HepG2 (cell line): ENCODE data around the gene ACVR2A. TPM values are rescaled to one million over a fixed set of nuclear protein-coding genes. Genes with fewer than 3 reads are reported as not detected.

Experiments used
- ATAC-seq: fragments of 200-7000 bp; cut with Tn5 transposase; 3 replicates; pipeline ENCODE4 v1.9.1; 2020; ENCODE audit warnings: mild to moderate bottlenecking, moderate library complexity
- BruUV-seq: library from RNA; stranded (reverse); fragments of 400-500 nt; replicated peaks from 2 replicates; lab custom pipeline; 2021; lab: Mats Ljungman, UMichigan
- CTCF ChIA-PET: fragments of 300-600 bp; formaldehyde crosslinking; extraction: SDS; loops from one replicate; lab custom pipeline; 2021; ENCODE audit warnings: low total read pairs, inconsistent platforms, low intra/inter-chr PET ratio; lab: Yijun Ruan, JAX
- POLR2A ChIA-PET: fragments of 350-600 bp; sonication (Branson Sonifier 250); formaldehyde crosslinking; loops from one replicate; lab custom pipeline; 2020; ENCODE audit warnings: antibody characterized with exemption, inconsistent platforms; lab: Yijun Ruan, JAX
- DNase-seq: peaks from one replicate; pipeline ENCODE4 v3.0.0-alpha.2; 2015; ENCODE audit warnings: low spot score
- FAIRE-seq: peaks from 3 replicates; lab custom pipeline; 2011; peaks lifted over from hg19 to GRCh38; lab: Jason Lieb, UNC
- H2AFZ ChIP-seq: one replicate; pipeline ENCODE4 v1.6.1; 2011; ENCODE audit warnings: low read length, inconsistent platforms
- H3K27ac ChIP-seq: fragments of 300-600 bp; 3 replicates; pipeline ENCODE4 v1.8.0; 2011; ENCODE audit warnings: mixed run types, mild to moderate bottlenecking, mixed read lengths, low read length, inconsistent platforms; ENCODE audit not compliant: insufficient read depth; ENCODE audit errors: extremely low read length
- H3K27me3 ChIP-seq, 2 experiments: fragments of 200-600 bp in 1 of 2; 2 replicates in 1 of 2; 3 replicates in 1 of 2; pipeline versions ENCODE4 v1.6.0 to v1.8.0; 2011; ENCODE audit warnings: low read length in 2 of 2, mild to moderate bottlenecking in 2 of 2, moderate library complexity in 2 of 2, inconsistent platforms in 1 of 2; ENCODE audit not compliant: insufficient read depth in 2 of 2, control insufficient read depth in 1 of 2
- H3K36me3 ChIP-seq, 2 experiments: fragments of 200-600 bp in 1 of 2; replicated peaks in 1 of 2; 2 replicates in 1 of 2; 3 replicates in 1 of 2; pipeline versions ENCODE4 v1.5.1 to v1.8.0; 2011; ENCODE audit warnings: low read length in 2 of 2, inconsistent platforms in 1 of 2; ENCODE audit not compliant: insufficient read depth in 2 of 2, control insufficient read depth in 1 of 2
- H3K4me1 ChIP-seq: 2 replicates; pipeline ENCODE4 v1.5.1; 2012; ENCODE audit warnings: low read length, inconsistent platforms; ENCODE audit not compliant: insufficient read depth
- H3K4me2 ChIP-seq: 2 replicates; pipeline ENCODE4 v1.6.0; 2011; ENCODE audit warnings: low read depth, low read length, inconsistent platforms
- H3K4me3 ChIP-seq, 3 experiments: fragments of 200-600 bp in 1 of 3; sonication (generic), shearing (Covaris generic) in 1 of 3; replicated peaks in 1 of 3; 2 replicates each; pipeline ENCODE4 v1.5.1; 2011 to 2016; ENCODE audit warnings: low read length in 3 of 3, inconsistent platforms in 2 of 3, low read depth in 2 of 3, mild to moderate bottlenecking in 2 of 3, control low read depth in 1 of 3, mixed read lengths in 1 of 3; ENCODE audit not compliant: insufficient read depth in 1 of 3
- H3K79me2 ChIP-seq: one replicate; pipeline ENCODE4 v1.6.1; 2011; ENCODE audit warnings: low read length, inconsistent platforms; ENCODE audit not compliant: insufficient read depth
- H3K9ac ChIP-seq: 2 replicates; pipeline ENCODE4 v1.6.0; 2011; ENCODE audit warnings: mild to moderate bottlenecking, low read depth, low read length, inconsistent platforms; ENCODE audit not compliant: insufficient read depth
- H3K9me3 ChIP-seq: 2 replicates; pipeline ENCODE4 v1.5.1; 2012; ENCODE audit warnings: mild to moderate bottlenecking, low read length
- H4K20me1 ChIP-seq: 2 replicates; pipeline ENCODE4 v1.6.0; 2011; ENCODE audit warnings: inconsistent platforms, mild to moderate bottlenecking, low read length, moderate library complexity; ENCODE audit not compliant: insufficient read depth
- EED ChIP-seq: sonication (generic); formaldehyde crosslinking; IDR thresholded peaks from 2 replicates; pipeline ENCODE4 v1.5.0; 2020; ENCODE audit warnings: mild to moderate bottlenecking, missing genetic modification reagents
- EP300 ChIP-seq, 3 experiments: sonication (generic) in 1 of 3; formaldehyde crosslinking in 1 of 3; IDR thresholded peaks; 2 replicates each; pipeline versions ENCODE4 v1.5.1 to v1.6.1; 2011 to 2020; ENCODE audit warnings: low read depth in 2 of 3, low read length in 2 of 3, borderline replicate concordance in 1 of 3, improper control_type of control experiment in 1 of 3, mild to moderate bottlenecking in 1 of 3, missing genetic modification reagents in 1 of 3, moderate library complexity in 1 of 3
- MAFF ChIP-seq: IDR thresholded peaks from 2 replicates; pipeline ENCODE4 v1.6.1; 2011; ENCODE audit warnings: low read depth, low read length, improper control_type of control experiment
- MED8 ChIP-seq: sonication (generic); formaldehyde crosslinking; IDR thresholded peaks from 2 replicates; pipeline ENCODE4 v1.8.1; 2023; ENCODE audit warnings: mild to moderate bottlenecking, missing genetic modification reagents; ENCODE audit not compliant: insufficient replicate concordance
- MXD4 ChIP-seq: IDR thresholded peaks from 2 replicates; pipeline ENCODE4 v1.6.1; 2016; ENCODE audit warnings: mild to moderate bottlenecking, missing biosample characterization, missing genetic modification reagents
- NFE2L2 ChIP-seq: fragments of 150-350 bp; IDR thresholded peaks from 2 replicates; pipeline ENCODE4 v1.6.1; 2014; ENCODE audit warnings: low read length
- RFX1 ChIP-seq: fragments of 450-650 bp; IDR thresholded peaks from 2 replicates; pipeline ENCODE4 v1.6.1; 2017
- SUZ12 ChIP-seq: fragments of 150-350 bp; IDR thresholded peaks from 2 replicates; pipeline ENCODE4 v1.6.1; 2014; ENCODE audit warnings: low read depth, low read length
- ZKSCAN5 ChIP-seq: sonication (generic); formaldehyde crosslinking; IDR thresholded peaks from 2 replicates; pipeline ENCODE4 v1.5.1; 2020; ENCODE audit warnings: mild to moderate bottlenecking, missing genetic modification reagents
- ZNF33B ChIP-seq: sonication (generic); formaldehyde crosslinking; IDR thresholded peaks from 2 replicates; pipeline ENCODE4 v1.5.1; 2020; ENCODE audit warnings: mild to moderate bottlenecking, missing genetic modification reagents
- ZNF407 ChIP-seq: sonication (generic); formaldehyde crosslinking; IDR thresholded peaks from one replicate; pipeline ENCODE4 v1.5.1; 2020; ENCODE audit warnings: mild to moderate bottlenecking, missing genetic modification reagents; ENCODE audit errors: not compliant biosample characterization
- ZNF83 ChIP-seq: sonication (generic); formaldehyde crosslinking; IDR thresholded peaks from 2 replicates; pipeline ENCODE4 v1.4.0; 2020; ENCODE audit warnings: missing genetic modification reagents, mild to moderate bottlenecking, borderline replicate concordance
- in situ Hi-C: cut with HindIII; loops from 2 replicates; pipeline ENCODE4 v1.10.0; 2017; ENCODE audit warnings: low pct_unique_long_range_greater_than_20kb; ENCODE audit not compliant: extremely low pct_ligation_motif_present
- intact Hi-C: fragments of 100-400 bp; cut with micrococcal nuclease; formaldehyde crosslinking; loops from one replicate; pipeline ENCODE4 v1.10.0; 2022; ENCODE audit not compliant: unreplicated experiment
- polyA plus RNA-seq, 8 experiments: library from polyadenylated mRNA; depleted of rRNA in 3 of 8; stranded (reverse) in 7 of 8; unstranded in 1 of 8; fragments of >200 nt; fragmentation: Illumina TruSeq in 4 of 8; extraction: Trizol in 4 of 8; gene quantifications; 2 replicates each; pipeline versions ENCODE4 v1.2.1 to v1.2.3, GENCODE V29; 2011 to 2016; ENCODE audit warnings: low read depth in 4 of 8, missing spikeins in 1 of 8, mixed read lengths in 1 of 8; ENCODE audit not compliant: insufficient read depth in 1 of 8
- total RNA-seq, 5 experiments: library from RNA; depleted of rRNA; stranded (reverse); fragments of >200 nt; fragmentation: Illumina TruSeq; extraction: Trizol; gene quantifications; 2 replicates each; pipeline ENCODE4 v1.2.3, GENCODE V29; 2016; ENCODE audit warnings: low read depth in 1 of 5
- TF ChIP-seq, protein P1 (sequence below): sonication (generic); formaldehyde crosslinking; IDR thresholded peaks from 2 replicates; pipeline ENCODE4 v1.4.0; 2020; ENCODE audit warnings: mild to moderate bottlenecking, missing genetic modification reagents
- TF ChIP-seq, protein P2 (sequence below): sonication (generic); formaldehyde crosslinking; IDR thresholded peaks from 2 replicates; pipeline ENCODE4 v1.8.1; 2022; ENCODE audit warnings: mild to moderate bottlenecking, missing genetic modification reagents
- TF ChIP-seq, protein P3 (sequence below): sonication (generic); formaldehyde crosslinking; IDR thresholded peaks from 2 replicates; pipeline ENCODE4 v1.8.0; 2022; ENCODE audit warnings: missing genetic modification reagents, mild to moderate bottlenecking, inconsistent platforms, borderline replicate concordance

The ACVR2A gene
- total and polyA plus RNA-seq, 2 of the 13 experiments (the other 11 are each of a cell fraction or from before 2014, with no cell fraction given): 8.3 to 18.0 TPM

DNA sequence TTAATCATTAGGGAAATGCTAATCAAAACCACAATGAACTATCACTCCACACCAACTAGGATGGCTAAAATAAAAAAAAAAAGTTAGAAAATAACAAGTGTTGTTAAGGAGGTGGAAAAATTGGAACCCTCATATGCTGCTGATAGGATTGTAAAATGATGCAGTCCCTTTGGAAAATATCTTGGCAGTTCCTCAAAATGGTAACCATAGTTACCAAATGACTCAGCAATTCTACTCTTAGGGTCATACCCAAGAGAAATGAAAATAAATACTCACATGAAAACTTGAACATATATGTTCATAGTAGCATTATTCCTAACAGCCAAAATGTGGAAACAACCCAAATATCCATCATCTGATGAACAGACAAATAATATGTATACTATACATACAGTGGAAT, 15.7 kb upstream of the ACVR2A start:
- no peak for DNase-seq
- TF ChIP-seq, protein P1, sequence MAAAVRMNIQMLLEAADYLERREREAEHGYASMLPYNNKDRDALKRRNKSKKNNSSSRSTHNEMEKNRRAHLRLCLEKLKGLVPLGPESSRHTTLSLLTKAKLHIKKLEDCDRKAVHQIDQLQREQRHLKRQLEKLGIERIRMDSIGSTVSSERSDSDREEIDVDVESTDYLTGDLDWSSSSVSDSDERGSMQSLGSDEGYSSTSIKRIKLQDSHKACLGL (CRISPR knock-in tag): no peak
- TF ChIP-seq MED8 (CRISPR knock-in tag): no peak
- no peak for TF ChIP-seq ZNF407 (CRISPR knock-in tag)
- no peak for TF ChIP-seq SUZ12
- TF ChIP-seq, protein P2, sequence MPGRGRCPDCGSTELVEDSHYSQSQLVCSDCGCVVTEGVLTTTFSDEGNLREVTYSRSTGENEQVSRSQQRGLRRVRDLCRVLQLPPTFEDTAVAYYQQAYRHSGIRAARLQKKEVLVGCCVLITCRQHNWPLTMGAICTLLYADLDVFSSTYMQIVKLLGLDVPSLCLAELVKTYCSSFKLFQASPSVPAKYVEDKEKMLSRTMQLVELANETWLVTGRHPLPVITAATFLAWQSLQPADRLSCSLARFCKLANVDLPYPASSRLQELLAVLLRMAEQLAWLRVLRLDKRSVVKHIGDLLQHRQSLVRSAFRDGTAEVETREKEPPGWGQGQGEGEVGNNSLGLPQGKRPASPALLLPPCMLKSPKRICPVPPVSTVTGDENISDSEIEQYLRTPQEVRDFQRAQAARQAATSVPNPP (CRISPR knock-in tag): no peak
- no peak; a peak in 1 of 4 replicates for TF ChIP-seq EP300 (IDR thresholded peaks at IDR 0.05; ENCODE audit: low read depth in 2 of 2, low read length in 2 of 2)
- TF ChIP-seq EP300 (CRISPR knock-in tag; IDR thresholded peaks at IDR 0.05; ENCODE audit: borderline replicate concordance): no peak
- TF ChIP-seq RFX1: peak; percentile 50; the same call in 1 of the 2 replicates
- TF ChIP-seq ZNF33B (CRISPR knock-in tag): no peak
- no peak for TF ChIP-seq ZNF83 (CRISPR knock-in tag)
- TF ChIP-seq, protein P3, sequence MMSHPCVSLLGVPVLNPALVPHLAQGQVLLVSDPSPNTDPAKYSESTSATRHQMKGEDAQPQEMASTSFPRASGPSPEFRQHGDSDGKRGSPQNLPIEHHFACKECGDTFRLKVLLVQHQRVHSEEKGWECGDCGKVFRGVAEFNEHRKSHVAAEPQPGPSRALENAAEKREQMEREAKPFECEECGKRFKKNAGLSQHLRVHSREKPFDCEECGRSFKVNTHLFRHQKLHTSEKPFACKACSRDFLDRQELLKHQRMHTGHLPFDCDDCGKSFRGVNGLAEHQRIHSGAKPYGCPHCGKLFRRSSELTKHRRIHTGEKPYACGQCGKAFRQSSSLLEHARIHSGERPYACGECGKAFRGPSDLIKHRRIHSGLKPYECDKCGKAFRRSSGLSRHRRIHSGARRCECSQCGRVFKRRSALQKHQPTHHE: no peak
- no peak for TF ChIP-seq ZKSCAN5 (CRISPR knock-in tag)
- no peak for TF ChIP-seq MXD4
- TF ChIP-seq MAFF: peak; percentile 64
- TF ChIP-seq EED (CRISPR knock-in tag): no peak
- TF ChIP-seq NFE2L2: peak; percentile 98

More for the DNA sequence above, 15.7 kb upstream of the ACVR2A start:
- Histone ChIP-seq H3K27me3 (no peaks in the 10 kb centered on the region), H3K4me3 (no peak overlapping the region), H3K9me3 (no peaks in the 10 kb centered on the region), H3K4me1 (no peaks in the 10 kb centered on the region), H2AFZ (no peak overlapping the region), H3K36me3 (no peaks in the 10 kb centered on the region), H4K20me1 (no peaks in the 10 kb centered on the region), H3K27ac (no peak overlapping the region), H3K4me2 (no peak overlapping the region), H3K79me2 (no peaks in the 10 kb centered on the region), H3K9ac (no peak overlapping the region)
- no peak for ATAC-seq
- POLR2A ChIA-PET: no interaction called here
- in situ Hi-C loops (no loop called here), intact Hi-C loops (loop anchor here (2.0 kb wide), 1 partner anchor 14 kb away; no protein-coding TSS in a partner anchor)
- FAIRE-seq: no peak
- CTCF ChIA-PET: no interaction called here
- no TSS peak for BruUV-seq
